HFF-Myc (cell line): ENCODE measurements around the gene SLC6A8.

Source experiments
- DNase-seq: peaks from one replicate; pipeline ENCODE4 v3.0.0-alpha.2; 2011; ENCODE audit warnings: low read depth; ENCODE audit errors: extremely low read depth
- H3K4me3 ChIP-seq: replicated peaks from 2 replicates; pipeline ENCODE4 v1.5.1; 2011; ENCODE audit warnings: low read depth, mild to moderate bottlenecking, control low read depth, low read length
- TF ChIP-seq, protein P1 (sequence below): IDR thresholded peaks from 2 replicates; pipeline ENCODE4 v1.5.1; 2012; ENCODE audit warnings: mild to moderate bottlenecking, low read depth, low read length, control low read depth; ENCODE audit errors: missing control alignments

SLC6A8 gene

GRCh38 chrX:153687121-153688039 lies at the start of gene SLC6A8:
SLC6A8 (plus strand) TSS chrX:153687926; CDS start chrX:153688575, 649 bp downstream.
- H3K4me3 ChIP-seq, result peak within 1 kb of the TSS; percentile 49
- DNase-seq, result no peak
- TF ChIP-seq, protein P1, sequence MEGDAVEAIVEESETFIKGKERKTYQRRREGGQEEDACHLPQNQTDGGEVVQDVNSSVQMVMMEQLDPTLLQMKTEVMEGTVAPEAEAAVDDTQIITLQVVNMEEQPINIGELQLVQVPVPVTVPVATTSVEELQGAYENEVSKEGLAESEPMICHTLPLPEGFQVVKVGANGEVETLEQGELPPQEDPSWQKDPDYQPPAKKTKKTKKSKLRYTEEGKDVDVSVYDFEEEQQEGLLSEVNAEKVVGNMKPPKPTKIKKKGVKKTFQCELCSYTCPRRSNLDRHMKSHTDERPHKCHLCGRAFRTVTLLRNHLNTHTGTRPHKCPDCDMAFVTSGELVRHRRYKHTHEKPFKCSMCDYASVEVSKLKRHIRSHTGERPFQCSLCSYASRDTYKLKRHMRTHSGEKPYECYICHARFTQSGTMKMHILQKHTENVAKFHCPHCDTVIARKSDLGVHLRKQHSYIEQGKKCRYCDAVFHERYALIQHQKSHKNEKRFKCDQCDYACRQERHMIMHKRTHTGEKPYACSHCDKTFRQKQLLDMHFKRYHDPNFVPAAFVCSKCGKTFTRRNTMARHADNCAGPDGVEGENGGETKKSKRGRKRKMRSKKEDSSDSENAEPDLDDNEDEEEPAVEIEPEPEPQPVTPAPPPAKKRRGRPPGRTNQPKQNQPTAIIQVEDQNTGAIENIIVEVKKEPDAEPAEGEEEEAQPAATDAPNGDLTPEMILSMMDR, result peak; percentile 11

DNA sequence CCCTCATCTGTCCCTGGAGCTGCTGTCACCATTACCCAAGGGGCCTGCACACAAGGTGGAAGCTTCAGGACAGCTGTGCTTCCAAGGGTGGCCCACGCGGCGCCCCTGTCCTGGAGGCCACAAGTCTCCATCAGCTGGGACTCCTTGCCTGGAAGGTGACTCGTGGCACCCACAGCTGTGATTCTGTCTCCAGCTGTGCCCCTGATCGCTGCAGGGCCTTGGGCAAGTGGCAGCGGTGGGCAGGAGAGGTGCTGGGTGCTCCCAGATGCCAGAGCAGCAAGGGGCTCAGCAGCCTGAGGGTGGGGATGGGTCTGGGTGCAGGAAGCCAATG lies 49.7 kb upstream of the SLC6A8 start:
- TF ChIP-seq, protein P1, result no peak

GRCh38 chrX:153638436-153639176 lies 49.1 kb upstream of the SLC6A8 start:
- no peak overlapping the region for H3K4me3 ChIP-seq
- DNase-seq, result no peak
- TF ChIP-seq, protein P1, result no peak

More for the DNA sequence above, 49.7 kb upstream of the SLC6A8 start:
- no peak overlapping the region for H3K4me3 ChIP-seq
- DNase-seq, result no peak

DNA sequence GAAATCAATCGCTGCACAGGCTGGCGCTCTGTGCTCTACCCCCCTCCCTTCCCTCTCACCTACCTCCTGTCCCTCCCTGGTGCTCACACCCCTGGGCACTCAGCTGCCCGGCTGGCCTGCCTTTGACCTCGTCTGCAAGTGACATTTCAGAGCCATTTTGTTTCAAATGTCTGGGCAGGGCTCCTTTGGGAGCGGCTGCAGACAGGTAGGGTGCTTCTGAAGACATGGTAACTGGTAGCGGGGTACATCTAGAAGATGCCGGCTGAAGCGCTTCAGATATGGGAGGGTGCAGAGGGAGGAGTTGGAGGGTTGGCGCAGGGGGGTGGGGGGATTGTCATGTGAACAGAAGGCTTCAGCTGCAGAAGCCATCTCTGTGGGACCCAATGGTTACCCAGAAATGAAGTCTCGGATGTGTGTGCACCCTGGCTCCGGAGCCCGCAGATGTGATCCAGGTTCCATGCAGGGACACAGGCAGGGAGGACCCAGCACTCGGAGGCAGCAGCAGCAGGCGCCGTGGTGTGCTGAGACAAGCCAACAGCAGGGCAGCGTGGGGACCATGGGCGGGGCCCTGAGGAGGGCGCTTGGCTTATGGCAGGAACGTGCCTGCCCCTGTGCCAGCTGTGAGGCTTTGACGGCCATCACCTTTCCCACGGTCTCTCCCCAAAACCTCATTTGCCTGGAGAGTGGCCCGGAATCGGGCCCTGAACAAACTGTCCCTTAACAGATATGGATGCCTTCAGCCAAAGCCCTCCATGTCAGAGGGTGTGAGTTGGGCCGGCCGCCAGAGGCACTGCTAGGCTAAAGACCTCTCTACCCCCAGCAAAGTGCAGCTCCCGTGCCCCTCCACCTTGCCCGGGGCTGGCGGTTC lies 48.3 kb upstream of the SLC6A8 start:
- DNase-seq, result no peak
- H3K4me3 ChIP-seq, result no peak overlapping the region
- TF ChIP-seq, protein P1, result no peak

- H3K4me3 ChIP-seq, result no peak overlapping the region
- TF ChIP-seq, protein P1, result no peak
- DNase-seq, result no peak
Measured at GRCh38 chrX:153640045-153640686, 47.6 kb upstream of the SLC6A8 start.
